GM23248 (cell line): ENCODE results near the gene LCE1B. TPM values are rescaled to one million over a fixed set of nuclear protein-coding genes. Genes with fewer than 3 reads are reported as not detected.

Experiments used
- DNase-seq: peaks from one replicate; pipeline ENCODE4 v3.0.0-alpha.2; 2015
- H2AFZ ChIP-seq: fragments of 200-600 bp; sonication (generic); 2 replicates; pipeline ENCODE4 v1.6.1; 2016; ENCODE audit warnings: antibody characterized with exemption
- H3F3A ChIP-seq: fragments of 200-600 bp; sonication (generic); 2 replicates; pipeline ENCODE4 v1.6.1; 2016; ENCODE audit warnings: mild to moderate bottlenecking, antibody characterized with exemption, mixed run types; ENCODE audit not compliant: insufficient read depth
- H3K27ac ChIP-seq: fragments of 200-600 bp; sonication (generic); 2 replicates; pipeline ENCODE4 v1.5.1; 2016; ENCODE audit warnings: mild to moderate bottlenecking
- H3K27me3 ChIP-seq: fragments of 200-600 bp; sonication (generic); replicated peaks from 2 replicates; pipeline ENCODE4 v1.6.1; 2016; ENCODE audit warnings: mild to moderate bottlenecking; ENCODE audit not compliant: insufficient read depth
- H3K36me3 ChIP-seq: fragments of 200-600 bp; sonication (generic); 2 replicates; pipeline ENCODE4 v1.6.1; 2016; ENCODE audit warnings: low read depth, mild to moderate bottlenecking
- H3K4me1 ChIP-seq: fragments of 200-600 bp; sonication (generic); 2 replicates; pipeline ENCODE4 v1.6.1; 2016; ENCODE audit warnings: mild to moderate bottlenecking; ENCODE audit not compliant: insufficient read depth
- H3K4me2 ChIP-seq: fragments of 200-600 bp; sonication (generic); one replicate; pipeline ENCODE4 v1.6.1; 2016; ENCODE audit warnings: mild to moderate bottlenecking; ENCODE audit not compliant: unreplicated experiment
- H3K4me3 ChIP-seq: fragments of 200-600 bp; sonication (generic); 2 replicates; pipeline ENCODE4 v1.5.1; 2016; ENCODE audit warnings: mild to moderate bottlenecking
- H3K79me2 ChIP-seq: fragments of 200-600 bp; sonication (generic); 2 replicates; pipeline ENCODE4 v1.6.1; 2016; ENCODE audit warnings: mild to moderate bottlenecking; ENCODE audit not compliant: insufficient read depth
- H3K9ac ChIP-seq: fragments of 200-600 bp; sonication (generic); 2 replicates; pipeline ENCODE4 v1.6.1; 2016; ENCODE audit warnings: mild to moderate bottlenecking
- H3K9me2 ChIP-seq: fragments of 200-600 bp; sonication (generic); 2 replicates; pipeline ENCODE4 v1.6.1; 2016; ENCODE audit warnings: mixed run types, mild to moderate bottlenecking, moderate library complexity; ENCODE audit not compliant: insufficient read depth
- H3K9me3 ChIP-seq: fragments of 200-600 bp; sonication (generic); one replicate; pipeline ENCODE4 v1.6.1; 2017; ENCODE audit warnings: low read depth
- H4K20me1 ChIP-seq: fragments of 200-600 bp; sonication (generic); 2 replicates; pipeline ENCODE4 v1.6.0; 2016; ENCODE audit not compliant: insufficient read depth
- EZH2 ChIP-seq: fragments of 200-600 bp; sonication (generic); IDR thresholded peaks from 2 replicates; pipeline ENCODE4 v1.6.1; 2018; ENCODE audit warnings: antibody characterized with exemption, mild to moderate bottlenecking; ENCODE audit not compliant: insufficient read depth, poor library complexity, severe bottlenecking
- EZH2phosphoT487 ChIP-seq: fragments of 200-600 bp; sonication (generic); IDR thresholded peaks from 2 replicates; pipeline ENCODE4 v1.6.1; 2018; ENCODE audit warnings: antibody characterized with exemption, moderate library complexity, mild to moderate bottlenecking, low read depth; ENCODE audit not compliant: insufficient read depth
- WGBS, 2 experiments: methylation state at CpG; one replicate each; pipeline ENCODE4 v1.1.6; 2015 to 2017; ENCODE audit warnings: low lambda C conversion rate in 2 of 2, low coverage in 1 of 2; ENCODE audit errors: missing lambda C conversion rate in 2 of 2; 5-methylcytosine and 5-hydroxymethylcytosine counted together
- in situ Hi-C: fragments of 300-500 bp; cut with MboI; formaldehyde crosslinking; loops from 2 replicates; pipeline ENCODE4 v1.15.0; 2020
- polyA plus RNA-seq: library from polyadenylated mRNA; unstranded; fragments of >200 nt; fragmentation: Nextera tagmentation; extraction: Ambion mirVana; gene quantifications from 2 replicates; pipeline ENCODE4 v1.2.1, GENCODE V29; 2016
- total RNA-seq: library from RNA; depleted of rRNA; stranded (reverse); fragments of >200 nt; shearing (Covaris generic); gene quantifications from 2 replicates; pipeline ENCODE4 v1.2.3, GENCODE V29; 2014

LCE1B gene
- total and polyA plus RNA-seq, 2 experiments from 2014 or later, result not detected

DNA sequence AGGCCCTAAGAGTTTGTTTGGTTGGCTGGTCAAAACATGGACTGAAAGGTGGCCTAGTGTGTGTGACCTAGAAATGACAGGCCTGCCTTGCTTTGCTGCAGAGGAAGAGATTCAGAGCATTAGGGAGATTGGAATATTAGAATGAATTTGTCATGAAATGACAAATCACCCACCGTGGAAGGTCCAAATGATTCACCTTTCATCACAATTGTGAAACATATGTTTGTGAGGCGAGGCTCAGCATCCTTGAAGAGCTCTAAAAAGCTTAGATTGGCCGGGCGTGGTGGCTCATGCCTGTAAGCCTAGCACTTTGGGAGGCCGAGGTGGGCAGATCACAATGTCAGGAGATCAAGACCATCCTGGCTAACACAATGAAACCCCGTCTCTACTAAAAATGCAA is 5.5 kb downstream of the LCE1B start:
- Histone ChIP-seq H3K9ac (no peak overlapping the region), H3K36me3 (no peaks in the 10 kb centered on the region), H3K4me3 (no peak overlapping the region), H2AFZ (no peak overlapping the region), H3K9me3 (no peaks in the 10 kb centered on the region), H3F3A (no peaks in the 10 kb centered on the region), H4K20me1 (no peaks in the 10 kb centered on the region), H3K27me3 (0 out of 2 replicates have a peak, but pooled peaks cover 2% of the 10 kb centered on the region), H3K4me1 (no peaks in the 10 kb centered on the region), H3K4me2 (no peak overlapping the region), H3K27ac (no peak overlapping the region), H3K9me2 (no peaks in the 10 kb centered on the region), H3K79me2 (no peaks in the 10 kb centered on the region)
- DNase-seq, result peak; percentile 42
- 42 to 46% methylated on average over 6 of the region's 6 CpGs for WGBS, 2 experiments
- in situ Hi-C loops, result no loop called here
- TF ChIP-seq EZH2phosphoT487, result no peak
- TF ChIP-seq EZH2, result no peak

DNA sequence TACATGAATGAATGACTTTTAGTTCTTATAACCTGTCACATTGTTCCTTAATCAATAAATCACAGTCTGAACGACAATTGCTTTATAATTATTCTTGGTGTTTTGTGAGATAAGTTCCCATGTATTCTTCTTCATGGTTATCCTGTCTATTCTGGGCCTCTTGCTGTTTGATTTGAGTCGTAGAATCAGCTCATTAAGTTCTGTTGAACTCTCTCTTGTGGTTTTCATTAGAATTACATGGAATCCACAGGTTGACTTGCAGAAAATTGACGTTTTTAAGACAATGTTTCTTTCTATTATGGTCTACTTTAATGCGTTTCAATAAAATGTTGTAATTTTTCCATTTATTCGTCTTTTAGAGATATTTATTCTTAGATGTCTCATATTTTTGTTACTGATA is 11.5 kb downstream of the LCE1B start:
- Histone ChIP-seq H3K9ac (no peak overlapping the region), H4K20me1 (no peaks in the 10 kb centered on the region), H3K79me2 (no peaks in the 10 kb centered on the region), H3K27ac (no peak overlapping the region), H3K4me1 (no peaks in the 10 kb centered on the region), H3K4me3 (no peak overlapping the region), H3K27me3 (peaks cover 7% of the 10 kb centered on the region; the same call in 1 of the 2 replicates), H3K4me2 (no peak overlapping the region), H3K9me2 (no peaks in the 10 kb centered on the region), H2AFZ (no peak overlapping the region), H3F3A (no peaks in the 10 kb centered on the region), H3K9me3 (no peaks in the 10 kb centered on the region), H3K36me3 (no peaks in the 10 kb centered on the region)
- WGBS, 2 experiments, result 11 to 12% methylated on average over 5 of the region's 5 CpGs
- in situ Hi-C loops, result no loop called here
- TF ChIP-seq EZH2phosphoT487 (no peak), EZH2 (no peak)
- no peak for DNase-seq

DNA sequence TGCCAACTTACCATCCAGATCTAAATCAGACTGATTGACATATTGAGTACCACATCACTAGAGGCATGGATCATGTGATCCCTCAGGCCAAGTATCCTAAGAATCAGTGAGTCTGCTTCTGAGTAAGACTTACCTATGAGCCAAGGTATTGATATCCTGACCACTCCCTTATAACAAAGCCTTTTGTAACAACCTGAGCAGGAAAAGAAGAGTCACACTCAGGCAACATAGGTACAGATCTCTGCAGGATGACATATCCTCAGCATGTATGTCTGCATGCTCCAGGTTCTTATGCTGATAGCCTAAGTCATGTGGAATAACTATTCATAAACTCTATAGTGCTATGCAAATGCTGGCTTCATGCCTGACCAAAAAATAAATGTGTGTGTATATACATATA is 13.2 kb downstream of the LCE1B start:
- H3K4me3 ChIP-seq, result no peak overlapping the region
- no peak overlapping the region for H3K27ac ChIP-seq
- no peak overlapping the region for H2AFZ ChIP-seq
- no peaks in the 10 kb centered on the region for H3K9me2 ChIP-seq
- H3K4me2 ChIP-seq, result no peak overlapping the region
- no peaks in the 10 kb centered on the region for H4K20me1 ChIP-seq
- no peak for DNase-seq
- no peaks in the 10 kb centered on the region for H3F3A ChIP-seq
- no peaks in the 10 kb centered on the region for H3K79me2 ChIP-seq
- peaks cover 12% of the 10 kb centered on the region for H3K27me3 ChIP-seq
- H3K9ac ChIP-seq, result no peak overlapping the region
- H3K4me1 ChIP-seq, result no peaks in the 10 kb centered on the region
- TF ChIP-seq EZH2 (no peak), EZH2phosphoT487 (no peak)
- H3K36me3 ChIP-seq, result no peaks in the 10 kb centered on the region
- in situ Hi-C loops, result no loop called here
- H3K9me3 ChIP-seq, result no peaks in the 10 kb centered on the region

DNA sequence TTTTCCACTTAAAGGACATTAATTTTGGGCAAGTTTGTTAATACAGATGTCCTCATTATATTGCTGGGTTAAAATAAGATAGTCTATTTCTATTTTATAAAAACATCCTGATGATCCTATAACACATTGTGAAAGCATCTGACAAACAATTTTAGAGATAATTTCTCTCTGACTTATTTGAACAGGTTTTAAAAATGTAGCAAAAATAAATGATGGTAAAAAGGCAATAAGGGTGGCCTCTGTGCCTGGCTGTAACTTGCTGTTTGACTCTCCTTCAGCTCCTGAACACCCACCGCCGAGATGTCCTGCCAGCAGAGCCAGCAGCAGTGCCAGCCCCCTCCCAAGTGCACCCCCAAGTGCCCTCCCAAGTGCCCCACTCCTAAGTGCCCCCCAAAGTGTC is 15.4 kb downstream of the LCE1B start, which contains the start of gene LCE1A:
Gene LCE1A, plus strand, starts transcription at position 301 of the 400 bp plus-strand sequence. Its CDS starts 0 bp downstream, at position 301.
- no peak within 1 kb of the TSS for H3K27ac ChIP-seq
- in situ Hi-C loops, result no loop called here
- WGBS, 2 experiments, result 28 to 63% methylated on average over 2 of the region's 2 CpGs
- no peaks in the 10 kb centered on the region for H3K79me2 ChIP-seq
- H3K36me3 ChIP-seq, result no peaks in the 10 kb centered on the region
- no peaks in the 10 kb centered on the region for H3K9me3 ChIP-seq
- no peak within 1 kb of the TSS for H3K4me3 ChIP-seq
- H3K4me1 ChIP-seq, result no peaks in the 10 kb centered on the region
- H4K20me1 ChIP-seq, result no peaks in the 10 kb centered on the region
- DNase-seq, result no peak
- H3K9ac ChIP-seq, result no peak within 1 kb of the TSS
- TF ChIP-seq EZH2 (no peak), EZH2phosphoT487 (no peak)
- H2AFZ ChIP-seq, result no peak within 1 kb of the TSS
- H3K9me2 ChIP-seq, result no peaks in the 10 kb centered on the region
- no peak within 1 kb of the TSS for H3K4me2 ChIP-seq
- peaks cover 11% of the 10 kb centered on the region for H3K27me3 ChIP-seq
- H3F3A ChIP-seq, result no peaks in the 10 kb centered on the region

DNA sequence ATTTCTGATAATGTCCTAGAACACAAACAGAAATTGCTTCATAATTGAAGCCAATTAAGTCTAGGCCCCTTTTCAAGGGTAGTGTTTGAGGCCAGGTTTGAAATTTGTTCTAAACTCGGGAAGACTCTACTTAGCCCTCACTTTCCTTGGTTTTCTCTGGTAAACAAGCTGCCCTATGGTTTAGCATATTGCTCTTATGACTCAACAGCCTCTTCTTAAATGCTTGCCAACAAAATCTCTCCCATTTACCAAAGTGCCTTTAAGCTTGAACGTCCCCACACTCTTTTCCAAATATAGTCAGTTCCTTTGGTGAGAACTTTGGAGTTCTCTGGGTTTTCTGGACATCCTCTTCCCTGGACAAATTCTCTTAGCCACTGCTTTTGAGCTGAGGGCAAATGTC is 25.1 kb downstream of the LCE1B start:
- H3K4me3 ChIP-seq, result no peak overlapping the region
- no peak overlapping the region for H2AFZ ChIP-seq
- peak; percentile 56 for DNase-seq
- 0 out of 2 replicates have a peak, but pooled peaks cover 13% of the 10 kb centered on the region for H3K27me3 ChIP-seq
- H3K79me2 ChIP-seq, result no peaks in the 10 kb centered on the region
- no peak for TF ChIP-seq EZH2
- TF ChIP-seq EZH2phosphoT487, result no peak
- no peaks in the 10 kb centered on the region for H3F3A ChIP-seq
- H3K4me2 ChIP-seq, result no peak overlapping the region
- no peaks in the 10 kb centered on the region for H3K36me3 ChIP-seq
- 8 to 9% methylated on average over 2 of the region's 2 CpGs for WGBS, 2 experiments
- no peaks in the 10 kb centered on the region for H3K4me1 ChIP-seq
- no peak overlapping the region for H3K27ac ChIP-seq
- no peaks in the 10 kb centered on the region for H4K20me1 ChIP-seq
- no peaks in the 10 kb centered on the region for H3K9me2 ChIP-seq
- in situ Hi-C loops, result no loop called here
- H3K9me3 ChIP-seq, result no peaks in the 10 kb centered on the region
- H3K9ac ChIP-seq, result no peak overlapping the region
